SW 1271 (cell line): ENCODE data around the gene ZXDB.
"Not testable (repeated sequence)": the region's sequence is repeated elsewhere in the genome, so short reads cannot be mapped to it uniquely, and the experiment has no call there.

Experiments used
- DNase-seq, 2 experiments: peaks; one replicate each; lab custom pipeline; 2025; lab: John Stamatoyannopoulos, UW

Gene ZXDB

DNA sequence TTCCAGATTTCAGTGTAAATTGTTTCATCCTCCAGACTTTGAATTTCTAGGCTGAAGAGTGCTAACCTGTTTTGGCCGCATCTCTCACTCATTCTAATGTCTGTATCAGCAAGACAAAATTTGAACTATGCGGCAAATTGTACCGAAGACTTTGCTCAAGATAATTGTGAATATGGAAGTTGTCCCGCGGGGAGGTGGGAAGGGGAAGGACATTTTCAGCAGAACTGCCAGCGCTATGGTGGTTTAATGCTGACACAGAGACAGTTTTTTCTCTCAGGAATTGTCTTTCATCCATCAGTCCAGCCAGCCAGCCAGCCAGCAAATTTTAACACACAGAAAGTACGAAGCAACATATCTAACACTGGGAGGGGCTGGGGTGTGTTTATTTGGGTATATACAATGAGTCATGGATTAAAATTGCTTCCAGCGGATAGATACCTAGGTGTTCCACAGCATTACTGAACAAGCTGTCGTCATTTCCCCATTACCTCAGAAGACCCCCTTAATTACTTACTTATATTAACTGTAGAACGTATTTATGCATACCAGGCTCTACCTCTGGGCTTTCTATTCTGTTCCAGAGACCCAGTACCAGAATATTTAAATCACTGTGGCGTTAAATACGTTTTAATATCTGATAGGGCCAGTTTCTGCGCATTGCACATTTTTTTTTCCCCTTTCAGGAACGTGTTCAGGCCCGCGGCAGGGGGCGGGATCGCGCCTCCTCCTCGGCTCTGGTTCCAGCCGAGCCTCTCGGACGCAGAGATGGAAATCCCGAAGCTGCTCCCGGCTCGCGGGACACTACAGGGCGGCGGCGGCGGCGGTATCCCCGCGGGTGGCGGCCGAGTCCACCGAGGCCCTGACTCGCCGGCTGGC, at the start of gene ZXDB:
Gene ZXDB, plus strand, starts transcription at position 728 of the 876 bp plus-strand sequence. Its CDS starts 38 bp downstream, at position 766.
- DNase-seq: peak in 1 of 2 experiments; percentile 28

- no peak for DNase-seq
Measured at GRCh38 chrX:57565198-57565597, 26.6 kb upstream of the ZXDB start.

GRCh38 chrX:57573754-57574153, 18.1 kb upstream of the ZXDB start:
- no peak for DNase-seq

DNA sequence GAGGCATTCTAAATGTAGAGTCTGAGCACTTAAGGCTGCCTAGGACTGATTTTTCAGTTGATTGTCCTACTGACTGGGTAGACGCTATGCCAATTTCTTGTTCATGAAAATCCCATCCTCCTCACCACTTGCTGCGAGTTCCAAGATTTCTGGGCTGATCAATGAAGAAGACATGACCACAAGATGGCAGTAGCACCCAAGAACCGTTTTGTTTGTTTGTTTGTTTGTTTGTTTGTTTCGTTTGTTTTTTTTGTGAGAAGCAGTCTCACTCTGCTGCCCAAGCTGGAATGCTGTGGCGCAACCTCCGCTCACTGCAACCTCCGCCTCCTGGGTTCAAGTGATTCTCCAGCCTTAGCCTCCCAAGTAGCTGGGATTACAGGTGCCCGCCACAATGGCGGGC, 8.9 kb upstream of the ZXDB start:
- not testable (repeated sequence) for DNase-seq

GRCh38 chrX:57583477-57583876, 8.3 kb upstream of the ZXDB start:
- no peak for DNase-seq

DNA sequence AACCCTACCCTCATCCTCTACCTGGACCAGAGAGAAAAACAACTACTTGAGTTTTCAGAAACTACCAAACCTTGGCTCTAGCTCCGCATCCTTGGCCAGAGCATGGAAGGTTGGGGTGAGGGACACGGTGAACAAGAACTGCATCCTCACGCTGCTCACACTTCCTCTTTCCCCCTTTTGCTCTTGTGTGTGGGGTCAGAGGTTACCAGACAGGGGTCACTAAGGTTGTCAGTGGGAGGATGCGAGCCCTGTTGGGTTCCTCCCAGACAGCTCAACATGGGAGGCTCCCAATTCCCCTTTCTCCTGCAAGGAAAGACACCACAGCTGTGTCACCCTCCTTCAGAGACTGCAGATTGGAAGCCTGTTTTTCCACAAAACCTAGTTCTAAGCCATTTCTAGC, 5.5 kb upstream of the ZXDB start:
- no peak for DNase-seq

- no peak for DNase-seq
Measured at GRCh38 chrX:57587062-57587461, 4.7 kb upstream of the ZXDB start.

DNA sequence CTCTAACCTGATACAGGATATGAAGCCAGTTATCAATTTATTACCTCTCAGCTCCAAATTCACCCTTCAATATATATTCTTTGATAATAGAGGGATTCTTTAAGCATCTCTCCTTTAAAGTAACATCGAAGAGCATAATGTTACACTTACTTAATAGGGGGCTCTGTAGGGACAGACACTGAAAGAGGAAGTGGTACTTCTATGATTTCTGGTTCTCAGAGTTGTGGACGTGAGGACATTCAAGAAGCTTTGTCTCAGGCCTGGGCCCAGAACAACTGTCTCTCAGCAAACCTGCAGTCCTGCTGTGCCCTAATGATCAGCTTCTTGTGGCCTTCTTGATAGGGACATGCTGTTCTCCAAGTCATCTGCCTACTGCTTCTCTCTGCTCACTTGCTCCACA, 4.2 kb upstream of the ZXDB start:
- DNase-seq: no peak

GRCh38 chrX:57592160-57592893, 516 bp downstream of the ZXDB start:
- DNase-seq: not testable (repeated sequence)

DNA sequence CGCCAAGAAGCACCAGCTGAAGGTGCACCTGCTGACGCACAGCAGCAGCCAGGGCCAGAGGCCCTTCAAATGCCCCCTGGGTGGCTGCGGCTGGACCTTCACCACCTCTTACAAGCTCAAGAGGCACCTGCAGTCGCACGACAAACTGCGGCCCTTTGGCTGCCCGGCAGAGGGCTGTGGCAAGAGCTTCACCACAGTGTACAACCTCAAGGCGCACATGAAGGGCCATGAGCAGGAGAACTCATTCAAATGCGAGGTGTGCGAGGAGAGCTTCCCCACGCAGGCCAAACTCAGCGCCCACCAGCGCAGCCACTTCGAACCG, 1.0 kb downstream of the ZXDB start:
- peak in 1 of 2 experiments; percentile 12 for DNase-seq

- peak in 1 of 2 experiments; percentile 24 for DNase-seq
Measured at GRCh38 chrX:57595381-57595811, 3.6 kb downstream of the ZXDB start.

DNA sequence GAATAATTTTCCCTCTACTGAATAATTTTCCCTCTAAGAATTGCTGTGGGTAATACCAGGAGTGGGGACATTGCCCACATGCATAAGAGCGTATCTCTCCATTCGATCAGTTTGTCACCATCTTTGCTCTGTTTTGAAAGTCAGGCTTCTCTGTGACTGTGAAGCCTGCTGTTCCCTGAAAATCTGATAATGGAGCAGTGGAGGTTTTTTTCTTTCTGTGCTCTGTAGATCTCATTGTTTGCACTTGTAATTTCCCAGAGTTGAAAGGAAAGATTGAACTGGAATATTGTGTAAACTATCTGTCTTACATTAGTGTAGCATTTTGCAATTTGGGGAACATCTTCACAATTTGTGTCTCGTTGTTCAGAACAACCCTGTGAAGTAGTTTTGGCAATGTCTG, 4.3 kb downstream of the ZXDB start:
- no peak for DNase-seq

DNA sequence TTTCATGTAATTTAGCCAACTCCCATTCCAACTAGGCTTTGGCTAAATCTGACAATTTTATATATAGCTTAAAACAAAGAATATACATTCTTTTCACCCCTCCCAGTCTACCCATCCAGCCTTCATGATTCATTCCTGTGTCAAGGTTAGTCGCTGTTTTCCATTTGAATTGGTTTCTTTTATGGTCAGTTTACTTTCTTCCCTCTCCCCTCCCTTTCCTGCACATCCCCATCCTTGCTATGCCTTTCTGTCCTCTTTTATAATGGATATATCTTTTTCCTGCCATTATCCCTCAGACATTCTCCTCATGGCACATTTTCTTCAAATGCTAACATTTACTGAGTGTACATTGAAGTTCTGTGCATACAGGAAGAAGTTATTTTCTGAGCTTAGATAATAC, 4.7 kb downstream of the ZXDB start:
- DNase-seq: no peak

- no peak for DNase-seq
Measured at GRCh38 chrX:57607295-57608187, 15.7 kb downstream of the ZXDB start.

DNA sequence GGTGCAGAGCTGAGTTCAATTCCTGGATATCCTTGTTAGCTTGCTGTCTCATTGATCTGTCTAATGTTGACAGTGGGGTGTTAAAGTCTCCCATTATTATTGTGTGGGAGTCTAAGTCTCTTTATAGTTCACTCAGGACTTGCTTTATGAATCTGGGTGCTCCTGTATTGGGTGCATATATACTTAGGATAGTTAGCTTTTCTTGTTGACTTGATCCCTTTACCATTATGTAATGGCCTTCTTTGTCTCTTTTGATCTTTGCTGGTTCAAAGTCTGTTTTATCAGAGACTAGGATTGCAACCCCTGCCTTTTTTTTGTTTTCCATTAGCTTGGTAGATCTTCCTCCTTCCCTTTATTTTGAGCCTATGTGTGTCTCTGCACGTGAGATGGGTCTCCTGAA, 21.5 kb downstream of the ZXDB start:
- DNase-seq: not testable (repeated sequence)

DNA sequence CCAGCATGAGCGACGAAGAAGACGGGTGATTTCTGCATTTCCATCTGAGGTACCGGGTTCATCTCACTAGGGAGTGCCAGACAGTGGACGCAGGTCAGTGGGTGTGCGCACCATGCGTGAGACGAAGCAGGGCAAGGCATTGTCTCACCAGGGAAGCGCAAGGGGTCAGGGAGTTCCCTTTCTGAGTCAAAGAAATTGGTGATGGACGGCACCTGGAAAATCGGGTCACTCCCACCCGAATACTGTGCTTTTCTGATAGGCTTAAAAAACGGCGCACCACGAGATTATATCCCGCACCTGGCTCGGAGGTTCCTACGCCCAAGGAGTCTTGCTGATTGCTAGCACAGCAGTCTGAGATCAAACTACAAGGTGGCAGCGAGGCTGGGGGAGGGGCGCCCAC, 37.6 kb downstream of the ZXDB start:
- not testable (repeated sequence) for DNase-seq

GRCh38 chrX:57640674-57641016, 48.8 kb downstream of the ZXDB start:
- DNase-seq: no peak

DNA sequence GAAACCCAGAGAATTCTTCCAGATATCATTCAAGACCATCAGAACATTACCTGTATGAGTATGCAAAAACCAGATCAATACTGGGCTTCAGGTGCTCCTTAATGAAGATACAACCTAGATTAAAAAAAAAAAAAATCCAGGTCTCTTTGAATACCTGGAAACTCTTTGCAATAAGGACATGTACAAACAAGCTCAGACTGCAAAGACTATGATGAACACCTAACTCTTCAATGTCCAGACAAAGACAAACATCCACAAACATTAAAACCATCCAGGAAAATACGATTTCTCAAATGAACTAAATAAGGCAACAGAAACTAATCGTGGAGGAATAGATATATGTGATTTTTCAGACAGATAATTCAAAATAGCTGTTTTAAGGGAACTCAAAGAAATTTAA, 49.5 kb downstream of the ZXDB start:
- no peak for DNase-seq

DNA sequence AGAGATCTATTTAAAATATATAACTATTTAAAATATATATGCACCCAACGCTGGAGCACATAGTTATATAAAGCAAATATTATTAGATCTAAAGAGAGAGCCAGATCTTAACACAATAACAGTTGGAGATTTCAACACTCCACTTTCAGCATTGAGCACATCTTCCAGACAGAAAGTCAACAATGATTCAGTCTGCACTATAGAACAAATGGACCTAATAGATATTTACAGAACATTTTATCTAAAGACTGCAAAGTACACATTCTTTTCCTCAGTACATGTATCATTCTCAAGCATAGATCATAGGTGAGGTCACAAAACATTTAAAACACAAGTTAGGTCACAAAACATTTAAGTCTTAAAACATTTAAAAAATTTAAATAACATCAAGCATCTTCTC, 51.9 kb downstream of the ZXDB start:
- no peak for DNase-seq

- DNase-seq: no peak
Measured at GRCh38 chrX:57647020-57647419, 55.2 kb downstream of the ZXDB start.
